Measurements from ENCODE around the gene NLK.

DNA sequence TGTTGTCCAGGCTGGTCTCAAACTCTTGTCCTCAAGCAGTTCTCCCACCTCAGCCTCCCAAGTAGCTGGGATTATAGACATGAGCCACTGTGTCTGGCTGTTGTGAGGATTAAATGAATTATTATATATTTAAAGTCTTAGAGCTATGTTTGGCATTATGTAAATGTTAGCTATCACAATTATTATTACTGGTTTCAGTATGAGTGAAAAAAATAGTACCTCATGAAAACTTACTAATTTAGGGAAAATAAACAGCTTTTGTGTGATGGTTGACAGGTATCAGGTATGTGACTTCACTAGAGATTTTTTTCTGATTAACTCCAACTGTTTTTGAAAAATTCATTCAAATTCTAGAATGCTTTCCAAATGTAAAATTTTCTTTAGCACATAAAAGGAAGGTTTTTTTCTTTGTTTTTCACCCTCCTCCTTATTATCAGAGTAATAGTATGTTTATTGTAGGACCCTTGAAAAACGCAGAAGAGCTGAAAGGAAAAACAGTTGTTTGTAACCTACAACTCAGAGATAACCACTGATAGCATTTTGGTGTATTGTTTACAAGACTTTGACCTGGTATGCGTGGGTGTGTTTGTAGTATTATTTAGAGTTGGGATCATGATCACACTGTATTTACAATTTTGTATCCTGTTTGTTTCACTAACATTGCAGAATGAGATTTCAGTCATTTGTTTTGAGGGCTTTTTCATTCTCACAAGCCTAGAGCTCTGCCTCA, 13.2 kb downstream of the NLK start:
- TF ChIP-seq, protein P1, sequence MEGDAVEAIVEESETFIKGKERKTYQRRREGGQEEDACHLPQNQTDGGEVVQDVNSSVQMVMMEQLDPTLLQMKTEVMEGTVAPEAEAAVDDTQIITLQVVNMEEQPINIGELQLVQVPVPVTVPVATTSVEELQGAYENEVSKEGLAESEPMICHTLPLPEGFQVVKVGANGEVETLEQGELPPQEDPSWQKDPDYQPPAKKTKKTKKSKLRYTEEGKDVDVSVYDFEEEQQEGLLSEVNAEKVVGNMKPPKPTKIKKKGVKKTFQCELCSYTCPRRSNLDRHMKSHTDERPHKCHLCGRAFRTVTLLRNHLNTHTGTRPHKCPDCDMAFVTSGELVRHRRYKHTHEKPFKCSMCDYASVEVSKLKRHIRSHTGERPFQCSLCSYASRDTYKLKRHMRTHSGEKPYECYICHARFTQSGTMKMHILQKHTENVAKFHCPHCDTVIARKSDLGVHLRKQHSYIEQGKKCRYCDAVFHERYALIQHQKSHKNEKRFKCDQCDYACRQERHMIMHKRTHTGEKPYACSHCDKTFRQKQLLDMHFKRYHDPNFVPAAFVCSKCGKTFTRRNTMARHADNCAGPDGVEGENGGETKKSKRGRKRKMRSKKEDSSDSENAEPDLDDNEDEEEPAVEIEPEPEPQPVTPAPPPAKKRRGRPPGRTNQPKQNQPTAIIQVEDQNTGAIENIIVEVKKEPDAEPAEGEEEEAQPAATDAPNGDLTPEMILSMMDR (IDR thresholded peaks at IDR 0.05; ENCODE audit: poor library complexity, severe bottlenecking): no peak
- TF ChIP-seq EP300 (conservative IDR thresholded peaks at IDR 0.05; ENCODE audit: poor library complexity, severe bottlenecking): no peak
- no peak for TF ChIP-seq RAD21 (conservative IDR thresholded peaks at IDR 0.05)
- no peak for TF ChIP-seq EZH2 (IDR thresholded peaks at IDR 0.05; ENCODE audit: borderline replicate concordance, insufficient read depth, low read length, poor library complexity, severe bottlenecking)
- no peak for TF ChIP-seq TAF1 (IDR thresholded peaks at IDR 0.05; ENCODE audit: low read depth)
- no peak for TF ChIP-seq MXI1 (conservative IDR thresholded peaks at IDR 0.05; ENCODE audit: poor library complexity, severe bottlenecking)

All from neural cell (in vitro differentiated cells).